ENCODE data around the gene LYPLAL1.

LYPLAL1 gene

DNA sequence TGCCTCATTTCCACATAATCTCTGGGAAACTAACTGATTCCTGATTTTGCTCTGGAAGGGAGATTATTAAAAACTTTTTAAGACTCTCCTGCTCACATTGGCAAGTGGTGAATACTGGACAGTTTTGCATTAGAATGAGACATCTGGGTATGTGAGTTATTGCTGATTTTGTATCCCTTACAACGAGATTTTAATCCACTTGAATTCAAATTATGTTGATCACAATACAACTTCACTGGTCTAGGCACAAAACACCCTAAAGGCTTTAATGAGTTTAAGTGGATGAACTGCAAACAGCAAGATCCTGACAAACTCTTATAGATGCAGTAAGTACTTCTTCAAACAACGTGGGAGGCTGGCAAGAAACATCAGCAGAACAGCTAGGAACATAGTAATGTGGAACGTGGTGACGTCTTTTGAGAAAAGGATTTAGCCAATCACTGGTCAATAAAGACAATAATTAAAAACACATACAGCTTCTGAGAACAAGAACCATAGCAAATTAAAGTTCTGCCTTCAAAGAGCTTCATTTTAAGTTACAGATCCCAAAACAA is 10.2 kb upstream of the LYPLAL1 start:
- H3K27me3 ChIP-seq (replicated peaks): no peaks in the 10 kb centered on the region
- H3K36me3 ChIP-seq (replicated peaks): no peaks in the 10 kb centered on the region
- TF ChIP-seq, protein P1, sequence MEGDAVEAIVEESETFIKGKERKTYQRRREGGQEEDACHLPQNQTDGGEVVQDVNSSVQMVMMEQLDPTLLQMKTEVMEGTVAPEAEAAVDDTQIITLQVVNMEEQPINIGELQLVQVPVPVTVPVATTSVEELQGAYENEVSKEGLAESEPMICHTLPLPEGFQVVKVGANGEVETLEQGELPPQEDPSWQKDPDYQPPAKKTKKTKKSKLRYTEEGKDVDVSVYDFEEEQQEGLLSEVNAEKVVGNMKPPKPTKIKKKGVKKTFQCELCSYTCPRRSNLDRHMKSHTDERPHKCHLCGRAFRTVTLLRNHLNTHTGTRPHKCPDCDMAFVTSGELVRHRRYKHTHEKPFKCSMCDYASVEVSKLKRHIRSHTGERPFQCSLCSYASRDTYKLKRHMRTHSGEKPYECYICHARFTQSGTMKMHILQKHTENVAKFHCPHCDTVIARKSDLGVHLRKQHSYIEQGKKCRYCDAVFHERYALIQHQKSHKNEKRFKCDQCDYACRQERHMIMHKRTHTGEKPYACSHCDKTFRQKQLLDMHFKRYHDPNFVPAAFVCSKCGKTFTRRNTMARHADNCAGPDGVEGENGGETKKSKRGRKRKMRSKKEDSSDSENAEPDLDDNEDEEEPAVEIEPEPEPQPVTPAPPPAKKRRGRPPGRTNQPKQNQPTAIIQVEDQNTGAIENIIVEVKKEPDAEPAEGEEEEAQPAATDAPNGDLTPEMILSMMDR (IDR thresholded peaks at IDR 0.05; ENCODE audit: low read depth, low read length, missing control alignments): no peak
- in situ Hi-C loops (cut with HindIII; ENCODE audit: low pct_ligation_motif_present, low sequenced_read_pairs): no loop called here
- H3K27ac ChIP-seq: no peak overlapping the region
- no peak for DNase-seq
- H3K4me3 ChIP-seq (ENCODE audit: low read depth, low read length): no peak overlapping the region

GRCh38 chr1:219171192-219171935 is 2.3 kb upstream of the LYPLAL1 start:
- no peak for DNase-seq

GRCh38 chr1:219172821-219173220 is 857 bp upstream of the LYPLAL1 start:
- TF ChIP-seq, protein P1 (IDR thresholded peaks at IDR 0.05; ENCODE audit: low read depth, low read length, missing control alignments): no peak
- in situ Hi-C loops (cut with HindIII; ENCODE audit: low pct_ligation_motif_present, low sequenced_read_pairs): no loop called here
- Histone ChIP-seq H3K4me3 (ENCODE audit: low read depth, low read length) (no peak overlapping the region), H3K27ac (no peak overlapping the region), H3K36me3 (replicated peaks) (no peaks in the 10 kb centered on the region), H3K27me3 (replicated peaks) (no peaks in the 10 kb centered on the region)
- no peak for DNase-seq

More at GRCh38 chr1:219171192-219171935, 2.3 kb upstream of the LYPLAL1 start:
- in situ Hi-C loops (cut with HindIII; ENCODE audit: low pct_ligation_motif_present, low sequenced_read_pairs): no loop called here
- H3K4me3 ChIP-seq (ENCODE audit: low read depth, low read length): no peak overlapping the region
- TF ChIP-seq, protein P1 (IDR thresholded peaks at IDR 0.05; ENCODE audit: low read depth, low read length, missing control alignments): no peak
- no peaks in the 10 kb centered on the region for H3K27me3 ChIP-seq (replicated peaks)
- H3K36me3 ChIP-seq (replicated peaks): no peaks in the 10 kb centered on the region
- no peak overlapping the region for H3K27ac ChIP-seq

DNA sequence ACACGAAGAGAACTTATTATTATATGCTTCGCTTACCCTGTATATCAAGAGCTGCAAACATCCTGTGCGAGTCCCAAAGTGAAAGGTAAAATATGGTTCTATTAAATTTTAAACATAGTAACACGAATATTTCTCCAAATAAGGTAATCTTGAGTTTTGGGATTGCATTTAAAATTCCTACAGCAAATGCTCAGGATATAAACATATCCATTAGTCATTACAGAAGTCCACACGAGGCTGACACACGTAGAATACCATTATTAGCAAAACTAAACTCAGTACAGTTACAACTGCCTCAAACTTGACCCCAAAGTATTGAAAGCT is 282 bp upstream of the LYPLAL1 start:
- TF ChIP-seq, protein P1 (IDR thresholded peaks at IDR 0.05; ENCODE audit: low read depth, low read length, missing control alignments): no peak
- in situ Hi-C loops (cut with HindIII; ENCODE audit: low pct_ligation_motif_present, low sequenced_read_pairs): no loop called here
- Histone ChIP-seq H3K27ac (peak overlapping the region; percentile 96), H3K36me3 (replicated peaks) (no peaks in the 10 kb centered on the region), H3K27me3 (replicated peaks) (no peaks in the 10 kb centered on the region), H3K4me3 (ENCODE audit: low read depth, low read length) (peak overlapping the region; percentile 77)
- no peak for DNase-seq

- TF ChIP-seq, protein P1 (IDR thresholded peaks at IDR 0.05; ENCODE audit: low read depth, low read length, missing control alignments): no peak
- peak; percentile 76 for DNase-seq
These were observed 958 bp downstream of the LYPLAL1 start for GRCh38 chr1:219174460-219175211.

More at GRCh38 chr1:219174460-219175211, 958 bp downstream of the LYPLAL1 start:
- H3K36me3 ChIP-seq (replicated peaks): no peaks in the 10 kb centered on the region
- H3K4me3 ChIP-seq (ENCODE audit: low read depth, low read length): peak overlapping the region; percentile 77
- H3K27ac ChIP-seq: peak overlapping the region; percentile 96
- H3K27me3 ChIP-seq (replicated peaks): no peaks in the 10 kb centered on the region
- in situ Hi-C loops (cut with HindIII; ENCODE audit: low pct_ligation_motif_present, low sequenced_read_pairs): no loop called here
